ENCODE measurements around the gene PLEKHJ1.

GRCh38 chr19:2221250-2221831, 14.8 kb downstream of the PLEKHJ1 start:
- no peak for TF ChIP-seq ZSCAN20 (CRISPR knock-in tag; IDR thresholded peaks at IDR 0.05)
- no peak for TF ChIP-seq BHLHE40 (IDR thresholded peaks at IDR 0.05; ENCODE audit: low read depth, low read length)
- no peak for TF ChIP-seq POLR2A (IDR thresholded peaks at IDR 0.05; ENCODE audit: low read length)
- TF ChIP-seq CTCF (IDR thresholded peaks at IDR 0.05), result no peak
- TF ChIP-seq MAZ (IDR thresholded peaks at IDR 0.05; ENCODE audit: borderline replicate concordance, low read depth, low read length), result no peak
- TF ChIP-seq RCOR1 (IDR thresholded peaks at IDR 0.05; ENCODE audit: low read depth, low read length), result no peak
- TF ChIP-seq MAX (IDR thresholded peaks at IDR 0.05), result no peak
- no peak for TF ChIP-seq ZNF302 (CRISPR knock-in tag; IDR thresholded peaks at IDR 0.05)
- no peak for TF ChIP-seq EP300 (IDR thresholded peaks at IDR 0.05)
- no peak for TF ChIP-seq TP53 (CRISPR knock-in tag; IDR thresholded peaks at IDR 0.05)
- TF ChIP-seq HOXA7 (CRISPR knock-in tag; IDR thresholded peaks at IDR 0.05), result no peak
- TF ChIP-seq HDAC2 (IDR thresholded peaks at IDR 0.05), result no peak

All from A549 (cell line).